ENCODE measurements around the gene ZMYM1. TPM values are rescaled to one million over a fixed set of nuclear protein-coding genes. Genes with fewer than 3 reads are reported as not detected.

ZMYM1 gene
- polyA plus RNA-seq, 1 donor: 9.8 TPM

Other genes with a start within 250 kb of the ZMYM1 start
- 23.3 TPM for gene SMIM12, start 219.6 kb upstream of the ZMYM1 start, polyA plus RNA-seq (ENCODE audit: insufficient read length)
- gene DLGAP3, start 149.7 kb upstream of the ZMYM1 start, polyA plus RNA-seq (ENCODE audit: insufficient read length): 0.45 TPM
- gene TMEM35B, start 94.0 kb upstream of the ZMYM1 start, polyA plus RNA-seq (ENCODE audit: insufficient read length): 17.7 TPM
- 14.0 TPM for gene ZMYM6, start 47.4 kb upstream of the ZMYM1 start, polyA plus RNA-seq (ENCODE audit: insufficient read length)
- 317 TPM for gene SFPQ, start 113.8 kb downstream of the ZMYM1 start, polyA plus RNA-seq (ENCODE audit: insufficient read length)
- 40.2 TPM for gene ZMYM4, start 189.3 kb downstream of the ZMYM1 start, polyA plus RNA-seq (ENCODE audit: insufficient read length)

Measured in hindlimb muscle (tissue), 1 donor.